ENCODE results near the gene EFHC1.

- TF ChIP-seq EZH2 (IDR thresholded peaks at IDR 0.05) (no peak), POLR2AphosphoS5 (IDR thresholded peaks at IDR 0.05; ENCODE audit: borderline replicate concordance, low read depth, low read length) (no peak), FOXP2 (optimal IDR thresholded peaks at IDR 0.05; ENCODE audit: control extremely low read depth, extremely low read length, insufficient read depth) (no peak)
These were observed 96.8 kb downstream of the EFHC1 start for GRCh38 chr6:52516943-52517342.

Data from SK-N-MC (cell line).